GM19395 (cell line): Measurements from ENCODE around the gene VENTX.
"Not testable (repeated sequence)": the region's sequence is repeated elsewhere in the genome, so short reads cannot be mapped to it uniquely, and the experiment has no call there.

ENCODE experiments used
- ATAC-seq: cut with Tn5 transposase; IDR thresholded peaks from one replicate; pipeline ENCODE4 v1.9.1; 2021; ENCODE audit warnings: mild to moderate bottlenecking, moderate library complexity; ENCODE audit not compliant: unreplicated experiment

Gene VENTX

DNA sequence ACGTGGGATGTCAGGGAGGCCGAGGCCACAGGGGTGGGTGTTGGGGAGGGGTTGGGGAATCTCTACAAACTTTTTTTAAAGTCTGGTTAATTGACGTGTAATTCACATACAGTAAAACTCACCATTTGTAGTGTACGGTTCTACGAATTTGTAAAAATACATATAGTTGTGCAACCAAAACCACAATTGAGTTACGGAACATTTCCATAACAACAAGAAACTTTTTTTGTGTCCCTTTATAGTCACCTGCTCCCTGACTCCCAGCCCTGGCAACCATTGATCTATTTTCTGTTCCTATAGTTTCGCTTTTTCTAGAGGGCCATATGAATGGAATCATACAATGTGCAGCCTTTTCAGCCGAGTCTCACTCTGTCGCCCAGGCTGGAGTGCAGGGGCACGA is 2.9 kb upstream of the VENTX start:
- not testable (repeated sequence) for ATAC-seq

DNA sequence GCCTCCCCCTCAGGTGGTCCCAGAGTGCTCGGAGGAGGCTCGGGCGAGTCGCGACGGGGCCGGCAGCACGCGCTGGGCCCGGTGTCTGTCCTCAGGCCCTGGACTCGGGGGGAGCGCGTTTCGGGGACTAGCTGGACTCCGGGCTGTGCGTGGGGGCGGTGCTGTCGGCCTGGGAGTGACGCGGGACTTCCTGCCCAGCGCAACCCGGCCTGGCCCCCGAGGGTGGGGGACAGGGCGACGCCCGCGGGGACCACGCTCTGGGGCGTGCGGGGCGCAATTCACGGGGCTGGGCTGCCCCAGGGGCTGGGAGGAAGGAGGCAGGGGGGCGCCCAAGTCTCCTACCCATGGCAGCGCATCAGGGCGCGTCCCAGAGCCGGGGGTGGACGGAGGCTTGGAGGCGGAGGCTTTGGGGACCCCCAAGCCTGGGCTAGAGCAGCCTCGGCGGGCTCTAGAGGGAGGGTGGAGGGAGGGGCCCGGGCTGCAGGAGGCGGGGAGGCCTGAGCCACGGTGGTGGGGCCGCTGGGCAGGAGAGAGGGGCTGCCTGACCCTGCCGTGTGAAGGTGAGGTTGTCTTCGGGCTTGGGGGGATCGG is 2.3 kb upstream of the VENTX start:
- no peak for ATAC-seq

DNA sequence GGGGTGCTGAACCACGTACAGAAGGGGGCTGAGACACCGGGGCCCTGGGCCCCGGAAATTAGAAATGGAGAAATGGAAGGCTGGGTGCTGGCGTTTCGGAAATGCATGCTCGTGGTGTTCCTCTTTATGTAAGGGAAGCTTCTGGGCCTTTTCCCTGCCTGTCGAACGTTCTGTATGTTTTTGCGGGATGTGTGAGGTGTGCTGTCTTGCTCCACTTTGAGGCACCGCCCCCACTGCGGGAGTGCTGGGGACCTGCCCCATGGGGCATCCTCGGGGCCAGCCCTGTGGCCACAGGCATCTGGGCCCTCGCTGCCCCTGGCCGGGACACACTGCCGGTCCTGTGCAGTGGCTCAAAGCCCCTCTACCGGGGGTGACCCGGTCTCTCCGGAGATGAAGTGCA is 1.7 kb upstream of the VENTX start:
- no peak for ATAC-seq

DNA sequence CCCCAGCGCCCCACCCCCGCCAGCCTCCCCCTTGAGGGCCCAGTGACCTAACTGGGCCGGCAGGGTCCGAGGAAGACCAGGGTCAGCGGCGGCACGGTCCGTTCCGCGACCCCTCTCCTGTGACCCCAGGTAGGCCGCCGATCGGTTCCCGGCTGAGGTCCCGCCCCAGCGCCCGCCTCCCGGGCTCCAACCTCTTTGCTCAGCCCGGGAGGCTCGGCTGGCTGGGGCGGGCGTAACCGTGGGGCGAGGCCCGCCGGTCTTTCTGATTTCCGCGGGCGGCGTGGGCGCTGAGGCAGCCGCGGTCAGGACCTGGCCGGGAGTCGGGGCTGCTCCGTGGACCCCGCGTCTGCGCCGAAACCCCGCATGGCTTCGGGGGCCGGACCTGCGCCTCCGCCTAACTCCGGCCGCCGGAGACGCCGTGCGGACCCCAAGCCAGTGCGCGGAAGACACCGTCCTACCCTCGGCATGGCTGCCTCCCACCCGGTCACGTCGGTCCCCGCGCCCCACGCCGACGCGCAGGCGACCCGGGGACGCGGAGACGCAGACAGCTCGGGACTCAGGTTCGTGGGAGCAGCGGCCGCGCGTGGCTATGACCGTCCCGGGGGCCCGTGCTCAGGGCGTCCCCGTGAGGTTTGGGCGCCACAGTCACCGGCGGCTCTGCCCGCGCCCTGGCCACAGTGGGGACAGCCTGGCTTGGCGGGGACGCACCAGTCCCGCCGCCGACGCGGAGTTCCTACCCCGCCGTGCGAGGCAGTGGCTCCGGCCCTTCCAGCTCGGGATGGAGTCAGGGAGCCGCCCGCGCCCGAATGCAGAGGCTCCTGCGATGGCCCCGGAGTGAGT is 1.0 kb upstream of the VENTX start:
- ATAC-seq = no peak

DNA sequence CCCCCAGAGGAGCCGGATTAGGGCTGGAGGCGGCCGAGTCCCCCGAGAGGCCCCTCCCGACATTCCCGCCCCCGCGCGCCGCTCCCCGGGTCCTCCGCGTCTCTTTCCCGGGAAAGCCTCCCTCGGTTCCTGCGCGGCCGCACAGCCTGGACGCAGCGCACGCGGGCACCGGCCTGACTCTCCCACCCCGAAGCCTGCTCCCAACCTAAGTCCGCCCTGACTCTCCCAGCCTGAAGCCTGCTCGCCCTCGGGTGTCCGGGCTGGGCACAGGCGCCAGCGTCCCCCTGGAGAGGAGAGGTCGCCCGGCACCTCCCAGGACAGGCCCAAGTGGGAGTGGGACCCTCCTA is 441 bp upstream of the VENTX start:
- ATAC-seq = no peak

DNA sequence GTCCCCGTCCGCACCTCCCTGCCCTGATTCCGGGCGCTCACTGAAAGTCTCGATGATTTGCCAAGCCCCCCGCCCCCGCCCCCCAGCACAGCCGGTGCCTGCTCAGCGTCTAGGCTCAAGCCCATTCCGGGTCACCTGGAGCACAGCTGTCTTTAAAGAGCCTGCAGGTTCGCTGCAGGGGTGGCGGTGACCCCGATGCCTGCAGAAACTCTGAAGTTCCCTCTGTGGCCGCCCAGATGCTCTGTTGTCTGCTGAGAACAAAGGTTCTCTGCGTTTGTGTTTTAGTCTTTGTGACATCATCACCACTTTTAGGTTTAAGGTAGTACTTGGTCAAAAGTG is 780 bp downstream of the VENTX start:
- no peak for ATAC-seq

DNA sequence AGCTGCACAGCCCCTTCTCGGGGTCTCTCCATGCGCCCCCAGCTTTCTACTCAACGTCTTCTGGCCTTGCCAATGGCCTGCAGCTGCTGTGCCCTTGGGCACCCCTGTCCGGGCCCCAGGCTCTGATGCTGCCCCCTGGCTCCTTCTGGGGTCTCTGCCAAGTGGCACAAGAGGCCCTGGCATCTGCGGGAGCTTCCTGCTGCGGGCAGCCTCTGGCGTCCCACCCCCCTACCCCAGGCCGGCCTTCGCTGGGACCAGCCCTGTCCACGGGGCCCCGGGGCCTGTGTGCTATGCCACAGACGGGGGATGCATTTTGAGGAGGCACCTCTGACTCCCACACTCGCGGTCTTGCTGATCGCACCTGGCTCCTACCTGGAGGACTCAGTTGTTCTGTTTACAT is 2.3 kb downstream of the VENTX start:
- no peak for ATAC-seq

DNA sequence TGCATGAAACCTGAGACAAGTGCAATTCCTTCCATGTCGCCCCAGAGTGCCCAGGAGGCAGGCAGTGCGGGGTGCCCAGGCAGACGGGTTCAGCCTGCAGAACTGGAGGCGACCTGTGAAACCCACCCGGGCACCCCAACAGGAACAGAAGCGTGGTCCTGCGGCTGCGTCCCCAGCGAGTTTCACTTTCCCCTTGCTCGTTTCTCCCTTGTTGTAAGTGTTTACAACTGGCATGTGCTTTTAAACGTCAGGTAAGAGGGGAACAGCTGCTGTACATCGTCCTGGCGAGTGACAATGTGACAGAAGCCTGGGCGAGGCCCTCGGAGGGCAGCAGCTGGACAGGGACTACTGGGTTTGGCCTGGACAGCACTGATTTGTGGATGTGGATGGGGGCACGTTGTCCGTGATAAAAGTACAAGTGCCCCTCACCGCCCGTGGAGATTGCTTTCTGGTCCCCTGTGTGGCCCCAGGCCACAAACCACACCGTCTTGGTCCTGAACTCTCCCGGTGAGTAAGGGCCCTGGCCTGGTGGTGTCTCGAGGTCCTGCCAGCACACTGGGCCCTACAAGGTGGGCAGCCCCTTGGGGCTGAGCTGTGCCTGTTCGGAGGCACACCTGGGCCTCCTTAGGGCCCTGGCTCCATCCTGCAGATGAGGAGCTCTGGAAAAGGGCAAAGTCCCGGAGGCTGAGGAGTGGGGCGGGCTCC is 4.0 kb downstream of the VENTX start:
- ATAC-seq = peak; percentile 65

DNA sequence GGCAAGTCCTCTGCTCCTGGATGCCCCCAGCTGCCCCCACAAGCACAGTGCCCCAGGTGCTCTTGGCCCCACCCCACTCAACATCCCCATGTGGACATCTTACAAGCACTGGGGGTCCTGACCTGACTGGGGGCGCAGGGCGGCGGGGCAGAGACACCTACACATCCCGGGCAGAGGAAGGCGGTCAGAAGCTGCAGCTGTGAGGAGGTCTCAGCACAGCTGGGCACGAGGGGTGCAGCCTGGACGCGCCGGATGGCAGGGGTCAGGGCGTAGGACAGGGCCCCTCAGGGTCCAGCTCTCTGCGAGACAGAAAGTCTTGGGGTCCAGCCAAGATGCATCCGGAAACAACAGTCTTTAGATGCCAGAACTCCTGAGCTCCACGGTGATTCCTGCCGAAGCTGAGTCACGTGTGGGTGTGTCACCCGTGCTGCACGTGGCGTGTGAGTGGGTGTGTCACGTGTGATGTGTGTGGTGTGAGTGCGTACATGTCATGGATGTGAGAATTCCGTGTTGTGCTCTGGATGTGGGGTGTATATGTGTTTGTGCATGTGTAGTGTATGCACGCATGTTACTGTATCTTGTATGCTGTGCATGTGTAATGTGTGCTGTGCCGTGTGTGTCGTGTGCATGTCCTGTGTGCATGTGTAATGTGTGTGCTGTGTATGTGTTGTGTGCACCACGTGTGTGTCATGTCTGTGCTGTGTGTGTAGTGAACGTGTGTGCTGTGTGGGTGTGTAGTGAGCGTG is 5.1 kb downstream of the VENTX start:
- ATAC-seq = no peak

DNA sequence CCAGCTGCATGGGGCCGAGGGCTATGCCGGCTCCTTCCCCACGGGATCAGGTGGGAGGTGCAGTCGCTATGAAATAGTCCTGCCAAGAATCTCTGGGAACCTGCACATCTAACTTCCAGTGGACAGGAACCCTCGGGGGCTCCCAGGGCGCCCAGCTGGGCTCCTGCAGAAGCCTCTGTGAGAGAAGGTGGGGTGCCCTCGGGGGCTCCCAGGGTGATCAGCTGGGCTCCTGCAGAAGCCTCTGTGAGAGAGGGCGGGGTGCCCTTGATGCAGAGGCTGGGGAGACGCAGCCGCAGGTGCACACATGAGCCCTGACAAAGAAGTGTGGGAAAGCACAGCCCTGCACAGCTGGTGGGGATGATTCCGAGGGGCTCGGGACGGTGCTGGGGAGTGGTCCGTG is 5.9 kb downstream of the VENTX start:
- ATAC-seq = no peak

DNA sequence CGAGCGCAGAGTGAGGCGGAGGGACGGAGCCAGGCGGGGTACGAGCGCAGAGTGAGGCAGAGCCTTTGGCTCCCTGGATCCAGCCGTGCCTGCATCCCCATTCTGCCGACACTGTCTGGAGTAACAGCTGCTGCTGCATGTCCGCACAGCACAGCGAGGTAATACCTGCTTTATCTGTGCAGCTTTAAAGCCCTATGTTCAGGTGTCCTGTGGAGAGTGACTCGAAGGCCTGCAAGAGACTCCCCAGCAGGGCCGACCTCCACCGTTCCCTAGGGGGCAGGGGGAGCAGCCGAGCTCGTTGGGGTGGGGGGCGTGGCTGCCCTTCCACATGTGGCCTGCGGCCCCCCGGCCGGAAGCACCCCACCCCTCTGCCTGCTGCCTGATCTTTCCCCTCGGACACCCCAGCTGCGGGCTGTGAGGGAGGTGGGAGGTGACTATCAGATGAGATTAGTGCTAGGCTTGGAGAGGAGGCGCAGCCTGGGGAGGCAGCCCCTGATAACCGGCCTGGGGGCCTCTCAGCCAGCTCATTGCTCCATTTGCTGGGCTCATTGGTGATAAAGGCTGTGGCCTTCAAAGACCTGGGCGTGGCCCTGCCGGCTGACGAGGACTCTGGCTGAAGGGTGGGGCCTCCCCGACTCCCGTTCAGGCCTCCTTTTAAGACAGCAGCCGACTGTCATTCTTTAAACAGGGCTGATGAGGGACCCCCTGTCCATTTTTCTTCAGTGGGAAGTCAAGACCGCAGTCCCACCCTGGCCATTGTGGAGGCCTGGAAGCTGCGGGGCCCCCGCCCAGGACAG is 8.0 kb downstream of the VENTX start:
- no peak for ATAC-seq

DNA sequence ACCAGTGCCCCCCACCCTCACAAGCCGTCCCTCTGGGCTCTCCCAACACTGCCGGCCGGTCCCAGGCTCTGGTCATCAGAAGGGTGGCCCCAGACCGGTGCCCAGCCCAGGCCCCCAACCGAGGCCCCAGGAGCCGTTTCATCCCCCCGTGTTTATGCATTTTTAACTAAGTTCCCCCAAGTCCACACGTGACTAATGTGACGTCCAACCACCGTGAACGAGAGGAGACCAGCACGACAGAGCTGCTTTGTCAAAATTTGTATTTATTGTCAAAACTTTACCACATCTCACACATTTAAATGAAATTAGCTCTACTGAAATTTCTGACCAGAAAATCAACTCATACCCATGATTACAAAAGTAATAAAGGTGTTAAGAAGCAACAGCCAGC is 8.6 kb downstream of the VENTX start:
- ATAC-seq = no peak

DNA sequence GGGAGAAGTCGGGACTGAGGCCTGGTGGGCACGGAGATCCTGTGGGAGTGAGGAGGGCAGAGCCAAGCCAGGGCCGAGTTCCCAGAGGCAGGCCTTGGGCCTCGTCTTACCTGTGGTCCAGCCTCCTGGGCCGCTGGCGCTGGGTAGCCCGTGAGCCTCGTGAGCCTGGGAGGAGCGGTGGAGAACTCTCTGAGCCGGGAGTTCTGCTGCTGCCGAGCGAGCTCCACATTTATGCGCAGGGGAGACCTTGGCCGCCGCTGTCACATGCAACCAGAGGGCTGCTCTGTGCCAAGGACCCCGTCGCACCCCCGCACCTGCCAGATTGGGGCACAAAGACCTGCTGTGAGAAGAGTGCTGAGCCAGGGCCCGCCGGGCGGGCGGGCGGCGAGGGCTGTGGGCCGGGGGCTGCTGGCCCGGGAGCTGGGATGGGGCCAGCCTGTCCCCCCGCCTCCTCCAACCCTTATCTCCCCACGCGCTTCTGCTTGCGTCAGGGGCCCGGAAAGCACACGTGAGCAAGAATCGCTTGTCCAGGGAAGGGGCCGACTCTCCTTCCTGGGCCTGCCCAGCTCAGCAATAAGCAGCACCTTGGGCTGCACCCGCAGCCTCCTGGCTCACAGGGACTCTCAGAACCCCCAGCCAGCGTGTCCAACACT is 10.2 kb downstream of the VENTX start:
- ATAC-seq = no peak

DNA sequence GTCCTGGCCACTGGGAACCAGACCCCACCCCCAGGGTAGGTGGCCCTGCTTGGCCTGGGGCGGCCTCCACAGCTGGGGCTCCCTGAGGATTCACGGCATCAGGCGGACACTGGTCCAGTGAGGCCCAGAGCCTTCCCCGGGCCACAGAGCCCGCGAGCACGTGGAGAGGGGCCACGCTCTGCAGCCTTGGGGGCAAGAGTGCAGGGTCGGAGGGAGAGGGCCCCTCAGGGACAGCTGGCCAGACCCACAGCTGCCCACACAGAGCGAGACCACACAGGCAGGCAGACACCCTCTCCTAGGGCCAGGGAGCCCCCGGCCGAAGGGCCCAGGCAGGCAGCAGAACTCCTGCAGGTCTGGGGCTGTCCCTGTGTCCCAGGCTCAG is 10.7 kb downstream of the VENTX start:
- ATAC-seq = no peak

DNA sequence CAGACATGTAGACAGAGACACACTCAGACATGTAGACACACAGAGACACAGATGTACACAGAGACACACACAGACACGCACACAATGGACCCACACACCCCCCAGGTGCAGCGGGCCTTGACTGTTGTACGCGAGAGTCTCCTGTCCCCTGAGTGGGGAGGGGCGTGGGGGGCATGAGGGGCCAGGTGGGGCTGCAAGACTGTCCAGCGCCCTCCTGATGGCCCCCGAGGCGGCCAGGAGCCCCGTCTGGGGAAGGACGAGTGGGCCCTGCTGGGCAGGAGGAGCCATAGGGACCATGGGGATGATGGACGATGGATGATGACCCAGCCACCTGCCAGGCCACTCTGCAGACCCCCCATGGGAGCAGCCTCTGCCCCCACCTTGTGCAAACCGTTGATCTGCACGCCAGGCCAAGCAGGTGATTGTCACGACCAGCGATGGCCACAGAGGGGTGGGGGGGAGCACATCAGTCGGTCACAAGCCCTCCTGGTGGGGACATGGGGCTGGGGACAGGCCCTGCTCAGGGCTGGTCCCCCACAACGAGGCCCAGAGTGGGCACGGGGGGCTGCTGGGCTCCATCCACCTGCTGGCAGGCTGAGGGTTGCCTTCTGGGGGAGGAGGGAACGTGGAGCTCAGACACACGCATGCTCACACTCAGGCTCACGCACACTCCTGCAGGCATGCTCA is 11.6 kb downstream of the VENTX start:
- no peak for ATAC-seq

DNA sequence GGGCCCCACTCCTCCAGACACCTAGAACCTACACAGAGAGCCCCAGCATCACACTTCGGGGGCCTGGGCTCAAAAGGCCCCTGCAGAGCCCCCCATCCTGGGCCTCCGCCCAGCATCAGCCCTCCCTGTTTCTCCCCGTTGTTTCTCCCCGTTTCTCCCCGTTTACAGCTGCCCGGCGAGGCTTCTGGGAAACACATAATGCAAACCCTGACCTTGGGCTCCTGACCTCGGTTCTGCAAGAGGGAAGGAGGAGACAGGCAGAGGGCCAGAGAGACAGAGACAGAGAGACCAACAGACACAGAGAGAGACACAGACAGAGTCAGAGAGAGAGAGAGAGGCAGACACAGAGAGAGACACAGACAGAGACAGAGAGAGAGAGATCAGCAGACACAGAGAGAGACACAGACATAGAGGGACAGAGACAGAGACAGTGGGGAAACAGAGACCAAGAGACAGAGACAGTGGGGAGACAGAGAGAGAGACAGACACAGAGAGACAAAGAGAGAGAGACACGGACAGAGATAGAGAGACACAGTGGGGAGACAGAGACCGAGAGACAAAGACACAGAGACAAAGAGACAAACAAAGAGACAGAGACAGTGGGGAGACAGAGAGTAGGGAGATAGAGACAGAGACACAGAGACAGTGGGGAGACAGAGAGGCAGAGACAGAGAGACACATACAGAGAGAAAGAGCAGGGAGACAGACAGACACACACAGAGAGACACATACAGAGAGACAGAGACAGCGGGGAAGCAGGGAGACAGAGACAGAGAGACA is 12.5 kb downstream of the VENTX start:
- ATAC-seq = no peak

DNA sequence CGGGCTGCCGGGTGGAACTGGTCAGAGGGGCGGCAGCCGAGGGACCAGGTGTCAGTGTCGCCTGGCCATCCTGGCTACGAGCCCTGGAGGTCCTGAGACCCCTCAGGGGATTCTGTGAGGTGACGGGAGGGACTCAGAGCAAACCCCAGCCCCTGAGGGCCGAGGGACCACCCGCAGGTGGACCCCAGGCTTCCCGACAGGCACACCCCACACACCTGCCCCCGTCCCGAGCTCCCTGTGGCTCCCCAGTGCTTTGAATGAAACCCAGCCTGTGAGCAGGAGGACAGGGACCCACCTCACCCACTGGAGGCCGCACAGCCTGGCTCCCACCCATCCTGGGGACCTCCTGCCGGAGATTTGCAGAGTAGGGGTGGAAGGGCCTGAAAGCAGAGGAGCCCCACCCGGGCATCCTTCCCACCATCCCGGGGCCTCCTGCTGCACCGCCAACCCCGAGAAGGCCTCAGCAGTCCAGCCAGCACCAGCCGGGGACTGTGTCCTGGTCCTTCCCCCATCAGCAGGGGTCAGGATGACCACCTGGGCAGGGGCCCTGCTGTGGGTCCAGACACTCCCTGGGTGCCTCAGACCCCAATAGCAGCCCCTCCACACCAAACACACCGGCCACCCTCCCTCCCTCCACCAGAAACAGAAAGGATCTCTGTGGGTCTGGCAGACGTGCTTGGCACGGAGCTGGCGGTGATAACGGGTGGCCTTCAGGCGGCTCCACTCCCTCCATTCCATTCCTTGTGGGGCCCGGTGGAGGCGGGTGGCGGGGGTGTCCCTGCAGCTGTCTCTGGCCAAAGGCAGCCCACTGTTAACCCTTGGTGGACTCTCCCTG is 13.9 kb downstream of the VENTX start:
- ATAC-seq = no peak

DNA sequence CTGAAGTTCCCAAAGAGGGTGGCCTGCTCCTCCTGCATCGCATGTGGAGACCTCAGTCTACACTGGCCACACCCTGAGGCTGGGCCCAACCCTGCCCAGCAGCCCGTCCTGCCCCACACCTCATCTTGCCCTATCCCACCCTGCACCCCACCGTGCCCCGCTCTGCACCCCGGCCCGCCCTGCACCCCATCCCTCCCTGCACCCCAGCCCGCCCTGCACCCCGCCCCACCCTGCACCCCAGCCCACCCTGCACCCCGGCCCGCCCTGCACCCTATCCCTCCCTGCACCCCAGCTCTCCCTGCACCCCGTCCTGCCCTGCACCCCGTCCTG is 14.5 kb downstream of the VENTX start:
- ATAC-seq = no peak
